HG03159 (cell line): ENCODE data around the gene DEFB131A.
"Not testable (repeated sequence)": the region's sequence is repeated elsewhere in the genome, so short reads cannot be mapped to it uniquely, and the experiment has no call there.

Experiments
- ATAC-seq: cut with Tn5 transposase; IDR thresholded peaks from one replicate; pipeline ENCODE4 v1.9.1; 2021; ENCODE audit warnings: mild to moderate bottlenecking, moderate library complexity; ENCODE audit not compliant: unreplicated experiment

The DEFB131A gene

GRCh38 chr4:9444114-9444513 lies at the start of gene DEFB131A:
Gene DEFB131A (plus strand): TSS chr4:9444414. CDS start chr4:9444534, 120 bp downstream.
- ATAC-seq: not testable (repeated sequence)

GRCh38 chr4:9405774-9406173 lies 38.4 kb upstream of the DEFB131A start:
- not testable (repeated sequence) for ATAC-seq

- ATAC-seq: not testable (repeated sequence)
Measured at GRCh38 chr4:9406491-9406890, 37.7 kb upstream of the DEFB131A start.

GRCh38 chr4:9409793-9410192 lies 34.4 kb upstream of the DEFB131A start:
- no peak for ATAC-seq

GRCh38 chr4:9421884-9422455 lies 22.2 kb upstream of the DEFB131A start:
- ATAC-seq: not testable (repeated sequence)

- not testable (repeated sequence) for ATAC-seq
Measured at GRCh38 chr4:9425916-9426315, 18.3 kb upstream of the DEFB131A start.

GRCh38 chr4:9430061-9430460 lies 14.2 kb upstream of the DEFB131A start:
- not testable (repeated sequence) for ATAC-seq

- not testable (repeated sequence) for ATAC-seq
Measured at GRCh38 chr4:9433320-9433719, 10.9 kb upstream of the DEFB131A start.

- ATAC-seq: not testable (repeated sequence)
Measured at GRCh38 chr4:9436728-9437127, 7.5 kb upstream of the DEFB131A start.

- ATAC-seq: not testable (repeated sequence)
Measured at GRCh38 chr4:9442355-9442754, 1.9 kb upstream of the DEFB131A start.

- not testable (repeated sequence) for ATAC-seq
Measured at GRCh38 chr4:9444681-9445080, 467 bp downstream of the DEFB131A start.

- ATAC-seq: not testable (repeated sequence)
Measured at GRCh38 chr4:9452251-9452650, 8.0 kb downstream of the DEFB131A start.

GRCh38 chr4:9454284-9454683 lies 10.1 kb downstream of the DEFB131A start:
- not testable (repeated sequence) for ATAC-seq

- ATAC-seq: not testable (repeated sequence)
Measured at GRCh38 chr4:9455046-9455445, 10.8 kb downstream of the DEFB131A start.

GRCh38 chr4:9479466-9479865 lies 35.3 kb downstream of the DEFB131A start:
- ATAC-seq: not testable (repeated sequence)

- not testable (repeated sequence) for ATAC-seq
Measured at GRCh38 chr4:9480066-9480465, 35.9 kb downstream of the DEFB131A start.

- ATAC-seq: not testable (repeated sequence)
Measured at GRCh38 chr4:9482871-9483270, 38.7 kb downstream of the DEFB131A start.

GRCh38 chr4:9483682-9484081 lies 39.5 kb downstream of the DEFB131A start:
- not testable (repeated sequence) for ATAC-seq

GRCh38 chr4:9486880-9487279 lies 42.7 kb downstream of the DEFB131A start:
- ATAC-seq: not testable (repeated sequence)

GRCh38 chr4:9488796-9489195 lies 44.6 kb downstream of the DEFB131A start:
- ATAC-seq: not testable (repeated sequence)

- not testable (repeated sequence) for ATAC-seq
Measured at GRCh38 chr4:9490496-9490895, 46.3 kb downstream of the DEFB131A start.

- ATAC-seq: not testable (repeated sequence)
Measured at GRCh38 chr4:9490986-9491385, 46.8 kb downstream of the DEFB131A start.

GRCh38 chr4:9493589-9493988 lies 49.4 kb downstream of the DEFB131A start:
- not testable (repeated sequence) for ATAC-seq
